Fibroblast of lung (primary cell): ENCODE measurements around the gene TAB3. TPM values are rescaled to one million over a fixed set of nuclear protein-coding genes. Genes with fewer than 3 reads are reported as not detected.

ENCODE experiments used
- DNase-seq, 2 donors: peaks; one replicate each; pipeline versions ENCODE4 v3.0.0 to v3.0.0-alpha.2; 2010; ENCODE audit warnings: low read depth in 2 of 2
- H2AFZ ChIP-seq: 2 replicates; pipeline ENCODE4 v1.5.1; 2012; ENCODE audit warnings: low read length, control low read depth, inconsistent platforms
- H3K27ac ChIP-seq: 2 replicates; pipeline ENCODE4 v1.5.1; 2011; ENCODE audit warnings: low read length, control low read depth; ENCODE audit not compliant: insufficient read depth
- H3K27me3 ChIP-seq: 2 replicates; pipeline ENCODE4 v1.5.1; 2011; ENCODE audit warnings: mild to moderate bottlenecking, low read length; ENCODE audit not compliant: control insufficient read depth, insufficient read depth
- H3K36me3 ChIP-seq: 2 replicates; pipeline ENCODE4 v1.5.1; 2011; ENCODE audit warnings: low read length; ENCODE audit not compliant: control insufficient read depth, insufficient read depth
- H3K4me1 ChIP-seq: 2 replicates; pipeline ENCODE4 v1.5.1; 2011; ENCODE audit warnings: low read length; ENCODE audit not compliant: control insufficient read depth, insufficient read depth; ENCODE audit errors: extremely low read depth
- H3K4me2 ChIP-seq: 2 replicates; pipeline ENCODE4 v1.5.1; 2011; ENCODE audit warnings: low read length, control low read depth; ENCODE audit not compliant: insufficient read depth; ENCODE audit errors: extremely low read depth
- H3K4me3 ChIP-seq, 4 experiments: fragments of 200-600 bp in 1 of 4; sonication (generic) in 1 of 4; replicated peaks in 1 of 4; 2 replicates each; pipeline ENCODE4 v1.5.1; 2011 to 2016; ENCODE audit warnings: low read length in 4 of 4, low read depth in 3 of 4, mild to moderate bottlenecking in 3 of 4, control low read depth in 2 of 4, inconsistent platforms in 1 of 4, mixed read lengths in 1 of 4; ENCODE audit not compliant: insufficient read depth in 1 of 4; ENCODE audit errors: control extremely low read depth in 1 of 4
- H3K79me2 ChIP-seq: 2 replicates; pipeline ENCODE4 v1.5.1; 2012; ENCODE audit warnings: mild to moderate bottlenecking, low read length, inconsistent platforms; ENCODE audit not compliant: control insufficient read depth, insufficient read depth
- H3K9ac ChIP-seq: 2 replicates; pipeline ENCODE4 v1.5.1; 2011; ENCODE audit warnings: mild to moderate bottlenecking, low read length, control low read depth; ENCODE audit not compliant: insufficient read depth
- H3K9me3 ChIP-seq: 2 replicates; pipeline ENCODE4 v1.5.1; 2012; ENCODE audit warnings: low read depth, low read length; ENCODE audit not compliant: control insufficient read depth, insufficient read depth
- H4K20me1 ChIP-seq: 2 replicates; pipeline ENCODE4 v1.5.1; 2011; ENCODE audit warnings: low read length; ENCODE audit not compliant: control insufficient read depth, insufficient read depth; ENCODE audit errors: extremely low read depth
- CTCF ChIP-seq, 2 donors: IDR thresholded peaks in 1 of 2; conservative IDR thresholded peaks in 1 of 2; 1 replicate in 1 of 2; 2 replicates in 1 of 2; pipeline ENCODE4 v1.5.1; 2011 to 2012; ENCODE audit warnings: low read length in 2 of 2, control low read depth in 1 of 2, inconsistent platforms in 1 of 2, low read depth in 1 of 2, mild to moderate bottlenecking in 1 of 2
- EZH2 ChIP-seq: IDR thresholded peaks from 2 replicates; pipeline ENCODE4 v1.5.1; 2012; ENCODE audit warnings: low read length, control low read depth, mild to moderate bottlenecking; ENCODE audit errors: missing control alignments
- polyA plus RNA-seq, 2 donors: library from polyadenylated mRNA; depleted of rRNA in 1 of 2; stranded (reverse) in 1 of 2; unstranded in 1 of 2; fragments of >200 nt; gene quantifications; 2 replicates each; pipeline ENCODE4 v1.2.1, GENCODE V29; 2011 to 2012; ENCODE audit warnings: missing spikeins in 1 of 2
- total RNA-seq: library from RNA; depleted of rRNA; stranded (reverse); fragments of >200 nt; gene quantifications from 2 replicates; pipeline ENCODE4 v1.2.1, GENCODE V29; 2014

Gene TAB3
- total and polyA plus RNA-seq, 2 donors (not counting 1 experiment from before 2014, with no cell fraction given) = 8.6 to 14.9 TPM

- no peaks in the 10 kb centered on the region for H3K4me1 ChIP-seq
- no peaks in the 10 kb centered on the region for H3K79me2 ChIP-seq
- no peak overlapping the region for H2AFZ ChIP-seq
- H3K36me3 ChIP-seq = no peaks in the 10 kb centered on the region
- H4K20me1 ChIP-seq = no peaks in the 10 kb centered on the region
- H3K27ac ChIP-seq = no peak overlapping the region
- DNase-seq = no peak
- TF ChIP-seq CTCF (conservative IDR thresholded peaks at IDR 0.05 in 1 of 2, IDR thresholded peaks at IDR 0.05 in 1 of 2; ENCODE audit: low read depth in 1 of 2, low read length in 2 of 2) (no peak), EZH2 (no peak)
- H3K27me3 ChIP-seq = no peaks in the 10 kb centered on the region
- no peak overlapping the region for H3K9ac ChIP-seq
- no peak overlapping the region for H3K4me2 ChIP-seq
- no peak overlapping the region for H3K4me3 ChIP-seq
- no peaks in the 10 kb centered on the region for H3K9me3 ChIP-seq
Observed at GRCh38 chrX:30781711-30782444, 107.2 kb downstream of the TAB3 start.

GRCh38 chrX:30779453-30780030, 109.5 kb downstream of the TAB3 start:
- Histone ChIP-seq H3K4me2 (no peak overlapping the region), H3K4me1 (no peaks in the 10 kb centered on the region), H3K79me2 (no peaks in the 10 kb centered on the region), H3K27me3 (no peaks in the 10 kb centered on the region), H2AFZ (no peak overlapping the region), H3K27ac (no peak overlapping the region), H3K9ac (no peak overlapping the region), H3K9me3 (no peaks in the 10 kb centered on the region), H4K20me1 (no peaks in the 10 kb centered on the region), H3K4me3 (no peak overlapping the region), H3K36me3 (no peaks in the 10 kb centered on the region)
- DNase-seq = no peak
- TF ChIP-seq CTCF (conservative IDR thresholded peaks at IDR 0.05 in 1 of 2, IDR thresholded peaks at IDR 0.05 in 1 of 2; ENCODE audit: low read depth in 1 of 2, low read length in 2 of 2) (no peak), EZH2 (no peak)

GRCh38 chrX:30777575-30777974, 111.5 kb downstream of the TAB3 start:
- Histone ChIP-seq H4K20me1 (no peaks in the 10 kb centered on the region), H3K36me3 (no peaks in the 10 kb centered on the region), H3K27ac (no peak overlapping the region), H3K9ac (no peak overlapping the region), H3K4me1 (no peaks in the 10 kb centered on the region), H3K9me3 (no peaks in the 10 kb centered on the region), H3K27me3 (no peaks in the 10 kb centered on the region), H3K4me3 (no peak overlapping the region), H3K4me2 (no peak overlapping the region), H3K79me2 (no peaks in the 10 kb centered on the region), H2AFZ (no peak overlapping the region)
- no peak for TF ChIP-seq EZH2
- no peak for TF ChIP-seq CTCF (conservative IDR thresholded peaks at IDR 0.05 in 1 of 2, IDR thresholded peaks at IDR 0.05 in 1 of 2; ENCODE audit: low read depth in 1 of 2, low read length in 2 of 2)
- no peak for DNase-seq

Other genes starting within 250 kb of the TAB3 start
- 16.2 and 44.4 TPM in 2 replicates for gene GK, start 235.8 kb downstream of the TAB3 start, total RNA-seq
- 11.9 and 33.3 TPM in 2 replicates for gene GK, start 235.8 kb downstream of the TAB3 start, polyA plus RNA-seq
- not detected in 2 replicates for gene FTHL17, start 182.8 kb upstream of the TAB3 start, total RNA-seq
- not detected in 2 replicates for gene FTHL17, start 182.8 kb upstream of the TAB3 start, polyA plus RNA-seq